Cortex of kidney (tissue), 1 donor: Measurements from ENCODE around the gene LHB.
"Not testable (repeated sequence)": the region's sequence is repeated elsewhere in the genome, so short reads cannot be mapped to it uniquely, and the experiment has no call there.

Experiments
- DNase-seq: peaks from one replicate; lab custom pipeline; 2025; lab: John Stamatoyannopoulos, UW

The LHB gene

DNA sequence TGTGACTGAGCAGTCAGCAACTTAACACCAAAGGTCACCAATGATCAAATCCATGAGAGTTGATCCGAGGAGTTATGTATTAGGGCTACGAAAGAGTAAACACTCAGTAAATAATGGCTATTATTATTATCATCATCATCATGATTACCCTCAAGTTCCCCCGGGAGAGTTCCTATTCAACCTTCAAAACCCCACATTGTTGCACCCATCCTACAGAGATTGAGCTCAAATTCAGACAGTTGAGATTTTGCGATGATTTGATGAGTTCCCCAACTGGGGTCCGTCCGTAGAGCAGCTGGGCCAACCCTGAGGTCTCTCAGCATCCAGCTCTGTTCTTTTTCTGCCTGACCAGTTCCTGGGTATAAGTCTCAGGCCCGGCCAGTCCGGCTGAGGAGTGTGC is 21.2 kb upstream of the LHB start:
- not testable (repeated sequence) for DNase-seq

DNA sequence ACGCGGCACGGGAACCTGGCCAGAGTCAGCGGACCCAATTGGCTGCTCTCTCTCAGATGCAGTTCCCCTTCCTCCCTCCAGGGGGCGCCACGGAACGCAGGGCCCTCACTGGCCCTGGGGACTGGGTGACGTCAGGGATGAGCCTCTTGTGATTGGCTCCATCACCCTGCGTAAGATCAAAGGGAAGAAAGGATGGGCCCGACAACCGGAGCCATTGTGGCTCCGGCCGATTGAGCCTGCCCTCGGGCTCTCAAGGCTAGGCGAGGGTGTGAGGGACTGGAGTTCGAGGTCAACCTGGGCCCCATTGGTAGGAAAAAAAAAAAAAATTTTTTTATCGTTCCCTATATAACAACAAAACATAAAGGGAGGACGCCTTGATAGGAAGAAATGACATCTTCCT is 19.9 kb upstream of the LHB start, which contains the start of gene CGB1:
Gene CGB1 (minus strand): TSS at position 81 of the 400 bp plus-strand sequence. CDS start 184 bp downstream, outside the sequence.
- DNase-seq = not testable (repeated sequence)

DNA sequence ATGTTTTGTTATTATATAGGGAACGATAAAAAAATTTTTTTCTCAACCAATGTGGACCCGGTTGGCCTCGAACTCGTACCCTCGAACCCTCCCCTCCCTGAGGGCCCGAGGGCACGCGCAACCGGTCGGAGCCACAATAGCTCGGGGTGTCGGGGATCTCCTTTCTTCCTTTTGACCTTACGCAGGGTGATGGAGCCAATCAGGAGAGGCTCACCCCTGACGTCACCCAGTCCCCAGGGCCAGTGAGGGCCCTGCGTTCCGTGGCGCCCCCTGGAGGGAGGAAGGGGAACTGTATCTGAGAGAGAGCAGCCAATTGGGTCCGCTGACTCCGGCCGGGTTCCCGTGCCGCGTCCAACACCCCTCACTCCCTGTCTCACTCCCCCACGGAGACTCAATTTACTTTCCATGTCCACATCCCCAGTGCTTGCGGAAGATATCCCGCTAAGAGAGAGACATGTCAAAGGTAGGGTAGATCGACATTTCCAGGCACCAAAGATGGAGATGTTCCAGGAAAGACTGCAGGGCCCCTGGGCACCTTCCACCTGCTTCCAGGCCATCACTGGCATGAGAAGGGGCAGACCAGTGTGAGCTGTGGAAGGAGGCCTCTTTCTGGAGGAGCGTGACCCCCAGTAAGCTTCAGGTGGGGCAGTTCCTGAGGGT is 14.9 kb upstream of the LHB start, which contains the start of gene CGB2:
Gene CGB2 (plus strand): TSS at position 249 of the 660 bp plus-strand sequence. CDS start 206 bp downstream, at position 455.
- DNase-seq = not testable (repeated sequence)

DNA sequence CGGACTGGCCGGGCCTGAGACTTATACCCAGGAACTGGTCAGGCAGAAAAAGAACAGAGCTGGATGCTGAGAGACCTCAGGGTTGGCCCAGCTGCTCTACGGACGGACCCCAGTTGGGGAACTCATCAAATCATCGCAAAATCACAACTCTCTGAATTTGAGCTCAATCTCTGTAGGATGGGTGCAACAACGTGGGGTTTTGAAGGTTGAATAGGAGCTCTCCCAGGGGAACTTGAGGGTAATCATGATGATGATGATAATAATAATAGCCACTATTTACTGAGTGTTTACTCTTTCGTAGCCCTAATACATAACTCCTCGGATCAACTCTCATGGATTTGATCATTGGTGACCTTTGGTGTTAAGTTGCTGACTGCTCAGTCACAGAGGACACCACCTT is 13.4 kb upstream of the LHB start:
- DNase-seq = not testable (repeated sequence)

DNA sequence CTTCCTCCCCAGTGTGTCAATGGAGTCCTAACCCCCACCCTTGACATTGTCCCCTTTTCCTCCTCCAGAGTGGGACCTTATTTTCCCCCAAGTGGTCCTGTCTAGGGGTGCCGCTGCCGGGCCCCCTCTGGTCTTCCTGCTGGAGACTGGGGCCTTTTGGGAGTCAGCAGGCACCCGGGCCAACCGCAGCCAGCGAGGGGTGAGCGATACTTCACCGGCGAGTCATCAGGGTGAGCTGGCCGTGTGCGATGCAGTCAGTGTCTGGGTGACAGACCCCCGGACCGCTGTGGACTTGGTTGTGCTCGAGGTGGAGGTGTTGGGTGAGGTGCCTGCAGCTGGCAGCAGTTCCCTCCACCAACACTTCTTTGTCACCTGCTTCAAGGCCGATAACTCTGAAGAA is 12.9 kb upstream of the LHB start:
- DNase-seq = not testable (repeated sequence)

DNA sequence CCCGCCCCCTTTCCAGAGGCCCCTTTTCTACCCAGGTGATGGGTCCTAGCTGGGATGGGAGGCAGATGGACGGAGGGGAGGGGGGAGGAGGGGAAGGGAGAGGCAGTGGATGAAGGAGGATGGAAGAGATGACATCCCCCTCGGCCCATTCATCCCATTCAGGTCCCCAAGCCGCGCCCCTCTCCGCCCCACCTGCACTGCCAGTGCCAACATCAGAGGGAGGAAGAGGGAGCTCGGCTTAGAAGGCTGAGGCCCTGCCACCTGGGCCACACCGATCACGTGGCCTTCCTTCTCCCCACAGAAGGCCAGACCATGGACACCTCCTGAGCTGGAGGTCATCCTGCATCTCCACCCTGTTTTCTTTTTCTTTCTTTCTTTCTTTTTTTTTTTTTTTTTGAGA is 11.8 kb upstream of the LHB start:
- not testable (repeated sequence) for DNase-seq

DNA sequence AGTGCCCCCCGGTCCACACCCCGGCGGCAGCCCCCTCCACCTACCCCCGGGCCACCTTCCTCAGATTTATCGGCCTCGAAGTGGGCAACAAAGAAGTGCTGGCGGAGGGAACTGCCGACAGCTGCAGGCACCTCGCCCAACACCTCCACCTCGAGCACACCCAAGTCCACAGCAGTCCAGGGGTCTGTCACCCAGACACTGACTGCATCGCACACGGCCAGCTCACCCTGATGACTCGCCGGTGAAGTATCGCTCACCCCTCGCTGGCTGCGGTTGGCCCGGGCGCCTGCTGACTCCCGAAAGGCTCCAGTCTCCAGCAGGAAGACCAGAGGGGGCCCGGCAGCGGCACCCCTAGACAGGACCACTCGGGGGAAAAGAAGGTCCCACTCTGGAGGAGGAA is 8.7 kb upstream of the LHB start:
- DNase-seq = not testable (repeated sequence)

DNA sequence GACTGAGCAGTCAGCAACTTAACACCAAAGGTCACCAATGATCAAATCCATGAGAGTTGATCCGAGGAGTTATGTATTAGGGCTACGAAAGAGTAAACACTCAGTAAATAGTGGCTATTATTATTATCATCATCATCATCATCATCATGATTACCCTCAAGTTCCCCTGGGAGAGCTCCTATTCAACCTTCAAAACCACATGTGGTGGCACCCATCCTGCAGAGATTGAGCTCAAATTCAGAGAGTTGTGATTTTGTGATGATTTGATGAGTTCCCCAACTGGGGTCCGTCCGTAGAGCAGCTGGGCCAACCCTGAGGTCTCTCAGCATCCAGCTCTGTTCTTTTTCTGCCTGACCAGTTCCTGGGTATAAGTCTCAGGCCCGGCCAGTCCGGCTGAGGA is 8.2 kb upstream of the LHB start:
- DNase-seq = not testable (repeated sequence)

DNA sequence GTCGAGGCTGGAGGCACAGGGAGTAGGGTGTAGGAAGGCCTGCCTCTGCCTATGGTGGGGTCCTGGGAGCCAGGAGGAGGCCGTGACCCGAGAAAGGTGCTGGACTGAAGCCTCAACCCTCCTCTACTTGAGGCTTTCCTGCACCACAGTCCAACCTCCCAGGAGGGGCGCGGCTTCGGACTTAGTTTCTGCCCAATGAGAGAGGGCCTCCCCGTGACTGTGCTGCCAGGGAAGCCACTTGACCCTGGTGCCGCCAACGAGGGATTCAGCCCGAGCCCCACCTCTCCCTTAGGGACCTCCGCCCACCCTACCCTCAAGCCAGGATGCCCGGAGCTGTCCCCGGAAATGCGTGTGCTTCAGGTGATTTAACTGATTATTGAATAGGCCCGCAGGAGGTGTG is 7.3 kb upstream of the LHB start, which contains the start of gene CGB3:
Gene CGB3 (minus strand): TSS at position 101 of the 400 bp plus-strand sequence. CDS start 362 bp downstream, outside the sequence.
- not testable (repeated sequence) for DNase-seq

DNA sequence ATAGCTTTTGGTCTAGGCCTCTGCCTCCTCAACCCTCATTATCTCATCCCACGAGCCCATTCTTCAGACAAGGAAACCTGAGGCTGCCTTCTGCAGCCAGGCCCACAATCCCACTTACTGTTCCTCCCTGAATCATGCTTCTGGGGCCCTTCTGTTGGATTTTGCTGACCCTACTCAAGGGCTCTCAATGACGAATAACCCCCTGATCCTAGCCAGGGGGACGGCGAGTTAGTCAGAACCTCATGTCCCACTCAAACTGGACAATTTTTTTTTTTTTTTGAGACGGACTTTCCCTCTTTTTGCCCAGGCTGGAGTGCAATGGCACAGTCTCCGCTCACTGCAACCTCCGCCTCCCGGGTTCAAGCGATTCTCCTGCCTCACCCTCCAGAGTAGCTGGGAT is 5.2 kb upstream of the LHB start:
- no peak for DNase-seq

DNA sequence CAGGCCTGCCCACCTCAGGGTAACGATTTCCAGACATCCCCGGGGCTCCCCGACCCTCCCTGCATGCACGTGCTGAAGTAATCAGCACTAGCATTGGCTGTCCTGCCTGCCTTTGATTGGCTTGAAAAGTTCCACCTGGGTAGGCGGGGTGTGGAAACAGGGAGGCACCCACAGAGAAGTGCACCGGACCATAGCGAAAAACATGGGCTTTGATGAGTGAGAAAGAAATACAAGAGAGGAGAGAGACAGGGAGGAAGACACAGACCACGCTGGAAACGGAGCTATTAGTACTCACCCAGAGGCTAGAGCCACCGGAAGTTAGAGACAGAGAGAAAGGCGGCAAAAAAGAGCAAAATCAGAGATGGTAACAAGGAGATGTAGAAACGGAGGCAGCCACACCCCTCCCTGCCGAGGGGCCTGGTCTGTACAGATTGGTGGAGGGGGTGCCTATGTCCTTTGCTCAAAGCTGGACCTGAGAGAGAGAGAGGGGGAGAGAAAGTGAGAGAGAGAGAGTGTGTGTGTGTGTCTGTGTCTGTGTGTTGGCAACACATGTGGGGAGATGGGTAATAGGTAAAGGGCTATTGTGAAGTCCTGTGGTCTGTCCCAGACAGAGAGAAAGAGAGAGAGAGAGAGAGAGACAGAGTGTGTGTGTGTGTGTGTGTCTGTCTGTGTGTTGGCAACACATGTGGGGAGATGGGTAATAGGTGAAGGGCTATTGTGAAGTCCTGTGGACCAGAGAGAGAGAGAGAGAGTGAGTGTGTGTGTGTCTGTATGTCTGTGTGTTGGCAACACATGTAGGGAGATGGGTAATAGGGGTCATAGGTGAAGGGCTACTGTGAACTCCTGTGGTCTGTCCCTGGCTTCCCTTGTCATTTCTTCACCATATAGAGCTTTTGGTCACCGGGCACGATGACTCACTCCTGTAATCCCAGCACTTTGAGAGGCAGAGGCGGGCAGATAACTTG is 4.3 kb upstream of the LHB start:
- no peak for DNase-seq

DNA sequence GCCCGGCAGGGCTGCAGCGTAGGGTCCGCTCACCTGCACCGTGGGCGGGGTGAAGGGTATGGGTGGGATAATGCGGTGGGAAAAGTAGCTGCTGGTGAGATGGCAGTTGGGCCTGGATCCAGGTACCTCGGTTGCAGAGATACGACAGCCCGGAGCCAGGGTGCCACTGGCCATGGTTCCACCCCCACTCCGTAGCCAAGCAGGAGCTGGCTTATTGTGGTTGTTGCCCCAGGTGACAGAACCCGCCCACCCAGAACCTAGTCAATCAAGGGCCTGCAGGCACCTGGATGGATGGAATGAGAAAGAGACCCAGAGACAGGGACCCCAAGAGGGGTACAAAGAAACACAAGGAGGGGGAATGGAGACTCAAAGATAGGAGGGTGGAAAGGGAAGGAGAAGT is 3.5 kb upstream of the LHB start:
- DNase-seq = no peak

DNA sequence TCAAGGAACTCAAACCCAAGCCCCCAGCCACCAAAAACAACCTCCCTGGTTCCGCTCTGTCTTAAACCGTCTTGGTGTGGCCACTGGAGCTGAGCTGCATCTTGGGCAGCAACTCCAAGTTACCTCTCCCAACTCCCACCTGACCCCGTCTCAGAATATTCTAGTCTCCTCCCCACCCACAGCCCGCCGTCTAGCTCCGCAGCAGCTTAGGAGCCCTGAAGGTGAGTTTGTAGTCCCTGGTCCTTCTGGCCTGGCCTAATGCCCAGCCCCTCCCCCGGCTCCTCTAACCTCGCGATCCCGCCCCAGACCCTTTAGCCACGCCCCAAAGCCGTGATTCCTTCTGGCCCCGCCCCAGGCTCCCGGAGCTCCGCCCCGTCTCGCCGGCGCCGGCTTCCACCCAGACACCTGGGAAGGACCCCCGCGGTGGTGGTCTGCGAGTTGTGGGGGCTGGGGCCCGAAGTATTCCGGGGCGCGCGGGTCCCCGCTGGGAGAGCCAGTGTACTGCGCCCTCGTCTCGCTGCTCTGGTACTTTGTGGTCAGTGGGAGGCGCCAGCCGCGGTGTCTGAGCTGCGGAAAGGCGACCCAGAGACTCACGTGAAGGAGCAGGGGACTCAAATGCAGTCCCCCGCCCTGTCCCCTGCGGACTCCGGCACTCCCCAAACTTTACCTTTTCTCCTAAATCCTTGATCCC is 2.5 kb upstream of the LHB start:
- no peak for DNase-seq

DNA sequence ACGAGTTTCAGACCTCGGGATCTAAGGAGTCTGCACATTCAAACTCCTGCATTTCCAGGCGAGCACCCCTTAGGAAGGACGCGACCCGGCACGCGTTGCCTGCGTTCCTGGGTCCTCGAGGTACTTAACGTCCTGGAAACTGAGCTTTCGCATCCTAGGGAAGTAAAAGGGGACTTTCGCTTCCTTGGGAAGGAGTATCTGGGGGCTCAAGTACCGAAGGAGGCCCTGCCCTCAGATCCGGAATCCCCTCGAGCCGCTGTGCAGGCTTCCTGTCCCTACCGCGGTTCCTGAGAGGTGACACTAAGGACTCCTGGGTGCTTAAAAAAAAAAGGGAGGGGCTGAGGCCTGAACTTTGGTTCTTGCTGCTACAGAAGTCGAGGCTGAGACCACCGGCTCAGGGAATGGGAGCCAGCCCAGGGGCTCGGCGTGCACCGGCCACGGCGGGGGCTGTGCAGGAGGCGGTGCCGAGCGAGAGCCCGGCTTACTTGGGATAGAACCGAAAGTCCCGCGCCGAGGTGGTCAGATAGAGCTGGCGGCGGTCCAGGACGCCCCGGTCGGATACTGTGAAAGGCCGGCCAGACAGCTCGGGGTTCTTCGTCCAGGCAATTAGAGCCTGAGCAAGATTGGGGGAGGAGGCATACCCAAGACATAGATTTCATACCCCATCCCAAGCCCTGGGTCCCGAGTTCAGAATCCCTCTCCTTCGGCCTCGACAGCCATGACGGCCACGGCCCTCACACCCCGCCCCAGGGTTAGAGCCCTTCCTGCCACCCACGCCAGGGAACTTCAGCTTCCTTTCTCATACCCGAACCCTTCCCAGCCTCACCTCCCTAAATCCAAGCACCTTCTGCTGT is 1.7 kb upstream of the LHB start:
- not testable (repeated sequence) for DNase-seq

DNA sequence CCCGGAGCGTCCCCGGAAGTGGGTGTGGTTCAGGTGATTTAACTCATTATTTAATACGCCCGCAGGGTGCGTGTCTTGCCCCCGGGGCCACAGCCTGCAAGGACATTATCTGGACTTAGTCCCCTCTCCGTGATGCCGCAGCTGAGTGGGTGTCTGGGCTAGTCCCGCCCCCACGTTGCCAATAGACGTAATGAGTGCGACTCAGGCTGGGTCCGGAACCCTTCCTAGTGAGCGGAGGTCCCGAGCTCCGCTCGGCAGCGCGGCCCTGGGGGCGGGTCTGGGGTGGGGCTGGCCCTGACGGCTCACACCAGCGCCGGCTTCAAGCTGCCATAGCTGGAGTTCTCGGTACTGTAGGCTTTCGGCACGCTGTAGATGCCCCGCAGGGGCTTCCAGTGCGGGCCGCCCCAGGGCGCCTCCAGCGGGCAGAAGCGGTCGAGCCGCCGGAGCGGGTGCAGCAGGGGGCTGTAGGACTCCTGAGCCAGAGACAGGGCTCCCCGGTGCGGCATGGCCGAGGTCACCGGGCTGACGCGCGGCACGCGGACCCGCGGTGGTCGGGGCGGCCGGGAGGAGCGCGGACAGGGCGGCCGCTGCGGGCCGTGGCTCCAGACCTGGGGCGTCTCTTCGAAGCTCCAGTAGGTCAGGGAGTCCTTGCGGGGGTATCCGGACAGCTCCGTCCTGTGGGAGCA is 918 bp upstream of the LHB start:
- DNase-seq = no peak

DNA sequence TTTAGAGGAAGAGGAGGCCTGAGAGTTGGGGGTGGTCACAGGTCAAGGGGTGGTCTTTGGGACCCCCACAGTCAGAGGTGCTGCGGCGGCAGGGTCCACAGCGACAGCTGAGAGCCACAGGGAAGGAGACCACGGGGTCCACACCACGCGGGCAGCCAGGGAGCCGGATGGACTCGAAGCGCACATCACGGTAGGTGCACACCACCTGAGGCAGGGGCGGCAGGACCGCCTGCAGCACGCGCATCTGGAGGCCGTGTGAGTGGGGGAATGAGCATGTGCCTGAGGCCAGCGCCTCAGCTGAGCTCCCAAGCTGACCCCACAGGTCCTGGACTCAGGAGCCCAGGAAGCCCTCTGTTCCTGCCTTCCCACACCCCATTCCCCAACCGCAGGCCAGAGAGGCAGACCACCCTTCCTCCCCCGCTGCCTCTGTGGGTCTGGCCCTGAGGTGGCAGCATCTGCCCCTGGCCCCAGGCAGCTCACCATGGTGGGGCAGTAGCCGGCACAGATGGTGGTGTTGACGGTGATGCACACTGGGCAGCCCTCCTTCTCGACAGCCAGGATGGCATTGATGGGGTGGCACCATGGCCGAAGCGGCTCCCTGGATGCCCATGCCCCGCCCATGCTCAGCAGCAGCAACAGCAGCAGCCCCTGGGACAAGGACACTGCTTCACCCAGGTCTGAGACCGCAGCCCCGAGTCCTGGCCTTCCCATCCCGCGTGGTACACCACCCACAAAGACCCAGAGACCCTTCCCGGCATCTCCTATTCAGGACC is 638 bp downstream of the LHB start:
- no peak for DNase-seq

DNA sequence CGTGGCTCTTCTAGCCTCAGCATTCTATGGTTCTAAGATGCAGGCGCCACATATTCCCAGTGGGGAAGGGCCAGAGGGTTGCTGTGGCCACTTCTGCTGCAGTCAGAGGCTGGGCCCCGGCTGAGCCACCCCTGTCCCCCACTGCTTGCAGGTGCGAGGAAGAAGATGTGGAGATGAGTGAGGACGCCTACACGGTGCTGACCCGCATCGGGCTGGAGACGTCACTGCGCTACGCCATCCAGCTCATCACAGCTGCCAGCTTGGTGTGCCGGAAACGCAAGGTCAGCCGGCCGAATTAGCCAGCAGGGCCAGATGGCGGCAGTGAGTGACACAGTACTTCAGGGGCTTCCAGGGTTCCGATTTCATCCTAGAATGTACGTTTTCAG is 2.0 kb downstream of the LHB start:
- no peak for DNase-seq

DNA sequence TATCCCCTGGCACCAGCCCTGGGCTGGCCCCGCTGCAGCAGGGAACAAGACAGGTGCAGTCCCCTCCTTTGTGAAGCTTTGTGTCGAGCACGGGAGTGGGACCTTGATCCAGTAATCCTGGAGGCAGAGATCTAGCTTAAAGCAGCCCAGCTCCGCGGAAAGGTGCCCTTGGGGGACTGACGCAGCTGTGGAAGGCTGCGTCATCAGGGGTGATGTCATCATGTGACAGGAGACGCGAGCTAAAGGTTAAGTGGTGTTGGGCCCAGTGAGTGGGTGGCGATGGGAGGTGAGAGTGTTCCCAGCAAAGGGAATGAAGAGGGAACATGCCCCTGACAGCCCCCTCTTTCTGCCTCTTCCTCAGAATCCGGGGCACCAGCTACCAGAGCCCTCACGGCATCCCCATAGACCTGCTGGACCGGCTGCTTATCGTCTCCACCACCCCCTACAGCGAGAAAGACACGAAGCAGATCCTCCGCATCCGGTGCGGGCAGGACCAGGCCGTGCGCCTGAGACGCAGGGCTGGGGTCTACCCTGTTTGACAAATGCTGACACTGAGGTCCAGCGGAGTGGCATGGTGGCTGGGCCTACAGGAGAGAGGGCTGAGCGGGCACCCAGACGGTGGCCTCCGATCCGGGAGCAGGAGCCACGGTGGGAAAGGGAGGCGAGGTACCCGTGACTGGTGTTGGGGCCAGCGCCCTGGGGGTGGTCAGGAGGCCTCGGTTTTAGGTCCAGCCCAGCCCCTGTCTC is 2.6 kb downstream of the LHB start:
- DNase-seq = no peak

DNA sequence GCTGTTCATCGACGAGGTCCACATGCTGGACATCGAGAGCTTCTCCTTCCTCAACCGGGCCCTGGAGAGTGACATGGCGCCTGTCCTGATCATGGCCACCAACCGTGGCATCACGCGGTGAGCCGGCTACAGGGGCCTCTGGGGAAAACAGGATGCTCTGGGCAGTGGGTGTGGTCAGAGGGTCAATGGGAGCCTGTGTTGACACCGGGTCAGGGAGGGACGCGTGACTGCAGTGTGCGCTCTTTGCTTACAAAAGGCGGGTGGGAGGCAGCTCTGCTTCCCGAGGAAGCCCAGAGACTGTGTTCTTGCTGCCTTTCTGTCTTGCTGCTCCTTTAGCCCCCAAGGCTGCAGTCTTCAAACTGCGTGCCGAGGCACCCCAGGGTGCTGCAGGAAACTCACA is 5.7 kb downstream of the LHB start:
- DNase-seq = no peak
